GM23338 (cell line): ENCODE measurements around the gene ELP2.

Source experiments
- CREB1 ChIP-seq: fragments of 250-450 bp; sonication (Bioruptor Pico); IDR thresholded peaks from 2 replicates; pipeline ENCODE4 v1.5.0; 2020; ENCODE audit warnings: low read depth, mild to moderate bottlenecking, moderate library complexity
- CTCF ChIP-seq, 2 experiments: fragments of 200-600 bp in 1 of 2; sonication (generic) in 1 of 2; conservative IDR thresholded peaks; 2 replicates each; pipeline versions ENCODE4 v1.5.1 to v1.6.1; 2016 to 2017; ENCODE audit warnings: antibody characterized with exemption in 2 of 2, low read depth in 2 of 2, mild to moderate bottlenecking in 2 of 2, moderate library complexity in 1 of 2
- EZH2 ChIP-seq: fragments of 200-600 bp; sonication (generic); IDR thresholded peaks from one replicate; pipeline ENCODE4 v1.8.0; 2017; ENCODE audit warnings: antibody characterized with exemption, mild to moderate bottlenecking, low read depth; ENCODE audit not compliant: unreplicated experiment
- POLR2AphosphoS5 ChIP-seq: IDR thresholded peaks from 2 replicates; pipeline ENCODE4 v1.6.1; 2016; ENCODE audit warnings: antibody characterized with exemption, low read depth
- REST ChIP-seq: IDR thresholded peaks from one replicate; pipeline ENCODE4 v1.6.1; 2018; ENCODE audit warnings: antibody characterized with exemption; ENCODE audit not compliant: unreplicated experiment
- STAT1 ChIP-seq: IDR thresholded peaks from one replicate; pipeline ENCODE4 v1.6.1; 2016; ENCODE audit warnings: antibody characterized with exemption; ENCODE audit not compliant: unreplicated experiment

GRCh38 chr18:36109737-36110136 lies 20.0 kb upstream of the ELP2 start:
- TF ChIP-seq CTCF (conservative IDR thresholded peaks at IDR 0.05; ENCODE audit: low read depth in 2 of 2), result no peak
- TF ChIP-seq REST, result no peak
- no peak for TF ChIP-seq EZH2
- no peak for TF ChIP-seq CREB1 (CRISPR knock-in tag)
- no peak for TF ChIP-seq STAT1
- no peak for TF ChIP-seq POLR2AphosphoS5
